ENCODE results near the gene MYT1.

DNA sequence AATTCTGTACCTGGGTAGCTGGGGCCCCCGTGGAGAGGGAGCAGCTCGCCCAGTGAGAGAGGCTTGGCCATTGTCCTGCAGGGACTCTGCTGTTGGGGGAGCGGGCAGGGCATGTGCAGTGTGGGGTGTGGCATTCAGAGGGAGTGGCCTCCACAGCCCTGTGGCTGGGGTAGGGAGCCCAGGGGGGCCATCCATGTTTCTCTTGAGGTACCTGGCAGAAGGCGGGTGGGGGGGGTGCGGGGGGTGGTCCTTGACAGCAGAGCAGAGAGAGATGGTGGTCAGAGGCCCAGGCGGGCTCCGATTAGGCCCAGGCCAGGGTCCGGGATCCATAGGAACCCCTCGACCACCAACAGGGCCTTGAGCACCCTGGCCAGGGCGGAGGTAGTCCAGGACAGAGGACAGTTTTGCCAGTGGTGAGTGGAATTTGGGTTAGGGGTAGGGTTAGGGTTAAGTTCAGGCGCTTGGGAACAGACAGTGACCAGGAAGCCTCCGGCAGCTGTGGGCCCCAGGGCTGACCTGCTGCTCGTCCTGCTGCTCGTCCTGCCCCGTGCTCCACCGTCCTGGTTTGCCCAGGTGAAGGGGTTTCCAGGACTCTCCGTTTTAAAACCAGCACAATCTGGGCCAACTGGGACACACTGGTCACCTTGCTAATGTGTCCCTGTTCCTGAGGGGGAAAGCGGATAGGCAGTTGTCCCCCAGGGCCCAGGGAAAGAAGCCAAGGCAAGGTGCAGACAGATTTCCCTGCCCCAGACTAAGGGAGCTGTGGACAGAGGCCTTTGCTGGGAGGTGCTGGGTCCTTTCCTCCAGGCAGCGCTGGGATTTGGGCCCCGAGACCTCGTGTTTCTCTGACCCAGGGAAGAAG, 24.8 kb upstream of the MYT1 start:
- TF ChIP-seq, protein P1, sequence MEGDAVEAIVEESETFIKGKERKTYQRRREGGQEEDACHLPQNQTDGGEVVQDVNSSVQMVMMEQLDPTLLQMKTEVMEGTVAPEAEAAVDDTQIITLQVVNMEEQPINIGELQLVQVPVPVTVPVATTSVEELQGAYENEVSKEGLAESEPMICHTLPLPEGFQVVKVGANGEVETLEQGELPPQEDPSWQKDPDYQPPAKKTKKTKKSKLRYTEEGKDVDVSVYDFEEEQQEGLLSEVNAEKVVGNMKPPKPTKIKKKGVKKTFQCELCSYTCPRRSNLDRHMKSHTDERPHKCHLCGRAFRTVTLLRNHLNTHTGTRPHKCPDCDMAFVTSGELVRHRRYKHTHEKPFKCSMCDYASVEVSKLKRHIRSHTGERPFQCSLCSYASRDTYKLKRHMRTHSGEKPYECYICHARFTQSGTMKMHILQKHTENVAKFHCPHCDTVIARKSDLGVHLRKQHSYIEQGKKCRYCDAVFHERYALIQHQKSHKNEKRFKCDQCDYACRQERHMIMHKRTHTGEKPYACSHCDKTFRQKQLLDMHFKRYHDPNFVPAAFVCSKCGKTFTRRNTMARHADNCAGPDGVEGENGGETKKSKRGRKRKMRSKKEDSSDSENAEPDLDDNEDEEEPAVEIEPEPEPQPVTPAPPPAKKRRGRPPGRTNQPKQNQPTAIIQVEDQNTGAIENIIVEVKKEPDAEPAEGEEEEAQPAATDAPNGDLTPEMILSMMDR (conservative IDR thresholded peaks at IDR 0.05) = no peak
- no peak for TF ChIP-seq EZH2 (IDR thresholded peaks at IDR 0.05; ENCODE audit: low read depth)

Data from PC-9 (cell line).